NT2/D1 (cell line): Measurements from ENCODE around the gene CRACR2A.

Experiments
- DNase-seq: peaks from one replicate; pipeline ENCODE4 v3.0.0-alpha.2; 2011; ENCODE audit warnings: low read depth, low spot score
- H3K27me3 ChIP-seq: 2 replicates; pipeline ENCODE4 v1.6.0; 2011; ENCODE audit warnings: mild to moderate bottlenecking; ENCODE audit not compliant: insufficient read length, insufficient read depth
- H3K36me3 ChIP-seq: 2 replicates; pipeline ENCODE4 v1.6.1; 2011; ENCODE audit warnings: mild to moderate bottlenecking, low read length, mixed read lengths; ENCODE audit not compliant: insufficient read depth, insufficient read length
- H3K4me1 ChIP-seq: 2 replicates; pipeline ENCODE4 v1.5.1; 2011; ENCODE audit not compliant: insufficient read depth, insufficient read length
- H3K4me3 ChIP-seq: 2 replicates; pipeline ENCODE4 v1.5.1; 2011; ENCODE audit warnings: low read depth; ENCODE audit not compliant: insufficient read length
- H3K9ac ChIP-seq: 2 replicates; pipeline ENCODE4 v1.6.0; 2011; ENCODE audit warnings: low read depth; ENCODE audit not compliant: insufficient read length
- H3K9me3 ChIP-seq: 2 replicates; pipeline ENCODE4 v1.5.1; 2011; ENCODE audit warnings: mild to moderate bottlenecking, low read length; ENCODE audit not compliant: insufficient read depth
- SUZ12 ChIP-seq: IDR thresholded peaks from 2 replicates; pipeline ENCODE4 v1.6.1; 2011; ENCODE audit not compliant: insufficient read length, insufficient read depth; ENCODE audit errors: extremely low read depth
- YY1 ChIP-seq: IDR thresholded peaks from 2 replicates; pipeline ENCODE4 v1.6.1; 2011; ENCODE audit not compliant: insufficient read length, insufficient read depth
- ZNF274 ChIP-seq: IDR thresholded peaks from 2 replicates; pipeline ENCODE4 v1.6.1; 2011; ENCODE audit warnings: mild to moderate bottlenecking, low read depth, low read length

The CRACR2A gene

DNA sequence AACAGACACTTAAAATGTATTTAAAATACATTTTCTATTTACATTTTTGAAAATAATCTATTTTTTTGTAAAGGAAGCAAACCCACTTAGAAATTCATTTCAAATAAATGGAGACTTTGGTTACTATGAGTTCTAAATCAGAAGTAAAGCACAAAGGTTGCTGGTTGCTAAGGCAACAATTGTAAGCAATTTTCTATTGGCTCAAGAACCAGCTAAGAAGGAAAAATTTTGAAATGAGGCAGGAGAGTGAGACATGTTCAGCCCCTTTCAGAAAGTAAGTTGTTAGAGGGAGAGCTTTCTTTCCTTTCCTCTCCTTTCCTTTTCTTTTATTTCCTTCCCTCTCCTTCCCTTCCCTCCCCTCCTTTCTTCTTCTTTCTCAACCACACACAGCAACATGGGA, 181.2 kb downstream of the CRACR2A start:
- TF ChIP-seq SUZ12 (no peak), YY1 (no peak), ZNF274 (no peak)
- Histone ChIP-seq H3K4me3 (no peak overlapping the region), H3K9me3 (no peaks in the 10 kb centered on the region), H3K9ac (no peak overlapping the region), H3K27me3 (peaks cover 5% of the 10 kb centered on the region), H3K36me3 (no peaks in the 10 kb centered on the region), H3K4me1 (no peaks in the 10 kb centered on the region)
- DNase-seq, result no peak

- H3K36me3 ChIP-seq, result no peaks in the 10 kb centered on the region
- H3K4me3 ChIP-seq, result no peak overlapping the region
- no peaks in the 10 kb centered on the region for H3K4me1 ChIP-seq
- peaks cover 5% of the 10 kb centered on the region for H3K27me3 ChIP-seq
- H3K9me3 ChIP-seq, result no peaks in the 10 kb centered on the region
- TF ChIP-seq YY1 (no peak), SUZ12 (no peak), ZNF274 (no peak)
- H3K9ac ChIP-seq, result no peak overlapping the region
- no peak for DNase-seq
Observed at GRCh38 chr12:3571323-3571722, 181.6 kb downstream of the CRACR2A start.

GRCh38 chr12:3568695-3569094, 184.2 kb downstream of the CRACR2A start:
- Histone ChIP-seq H3K4me1 (no peaks in the 10 kb centered on the region), H3K9me3 (no peaks in the 10 kb centered on the region), H3K4me3 (no peak overlapping the region), H3K36me3 (no peaks in the 10 kb centered on the region), H3K9ac (no peak overlapping the region), H3K27me3 (no peaks in the 10 kb centered on the region)
- no peak for DNase-seq
- TF ChIP-seq YY1 (no peak), ZNF274 (no peak), SUZ12 (no peak)

DNA sequence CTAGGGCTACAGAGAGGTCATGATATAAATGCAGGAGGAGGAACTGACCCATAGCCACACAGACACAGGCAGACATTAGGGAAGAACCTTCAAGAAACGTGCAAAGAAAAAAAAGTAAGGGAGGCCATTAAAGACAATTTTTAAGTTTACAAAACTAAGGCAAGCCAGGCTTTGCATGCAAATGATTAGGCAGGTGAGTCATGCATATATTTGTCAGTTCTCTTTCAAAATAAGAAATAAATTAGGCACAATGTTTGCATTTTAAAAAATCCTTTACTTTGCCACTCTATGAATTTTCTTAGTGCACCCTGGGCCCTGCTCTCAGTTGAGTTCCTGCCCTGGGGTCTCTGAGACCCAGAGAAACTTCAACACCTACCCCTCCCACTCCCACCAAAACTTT, 186.9 kb downstream of the CRACR2A start:
- no peaks in the 10 kb centered on the region for H3K27me3 ChIP-seq
- TF ChIP-seq SUZ12 (no peak), ZNF274 (no peak), YY1 (no peak)

More for the DNA sequence above, 186.9 kb downstream of the CRACR2A start:
- DNase-seq, result no peak
- no peak overlapping the region for H3K4me3 ChIP-seq
- H3K36me3 ChIP-seq, result no peaks in the 10 kb centered on the region
- peaks cover 8% of the 10 kb centered on the region; the same call in 1 of the 2 replicates for H3K9me3 ChIP-seq
- H3K4me1 ChIP-seq, result no peaks in the 10 kb centered on the region
- H3K9ac ChIP-seq, result no peak overlapping the region
